Vagina (tissue), 2 donors: ENCODE data around the gene RPS8. TPM values are rescaled to one million over a fixed set of nuclear protein-coding genes. Genes with fewer than 3 reads are reported as not detected.
"Not testable (repeated sequence)": the region's sequence is repeated elsewhere in the genome, so short reads cannot be mapped to it uniquely, and the experiment has no call there.

Experiments
- DNase-seq, 2 donors: peaks; one replicate each; pipeline ENCODE4 v3.0.0-alpha.2; 2017; ENCODE audit errors: extremely low spot score in 2 of 2
- H3K27ac ChIP-seq: fragments of 200-600 bp; sonication (generic); one replicate; pipeline ENCODE4 v1.5.1; 2019
- H3K27me3 ChIP-seq: fragments of 200-600 bp; sonication (generic); one replicate; pipeline ENCODE4 v1.5.1; 2019
- H3K36me3 ChIP-seq, 2 donors: fragments of 200-600 bp; sonication (generic); one replicate each; pipeline ENCODE4 v1.5.1; 2017 to 2019
- H3K4me1 ChIP-seq: fragments of 200-600 bp; sonication (generic); one replicate; pipeline ENCODE4 v1.5.1; 2019
- H3K4me3 ChIP-seq, 2 donors: fragments of 200-600 bp; sonication (generic); 1 replicate in 1 of 2; 2 replicates in 1 of 2; pipeline ENCODE4 v1.5.1; 2016 to 2019
- H3K9me3 ChIP-seq: fragments of 200-600 bp; sonication (generic); one replicate; pipeline ENCODE4 v1.5.1; 2019
- CTCF ChIP-seq, 3 experiments: fragments of 450-650 bp in 2 of 3; fragments of 200-600 bp in 1 of 3; sonication (generic) in 1 of 3; IDR thresholded peaks; one replicate each; pipeline ENCODE4 v1.5.1; 2017 to 2019; ENCODE audit warnings: antibody characterized with exemption in 3 of 3, mild to moderate bottlenecking in 2 of 3, moderate library complexity in 2 of 3
- POLR2A ChIP-seq, 2 donors: fragments of 450-650 bp; IDR thresholded peaks; one replicate each; pipeline ENCODE4 v1.6.1; 2017; ENCODE audit warnings: antibody characterized with exemption in 2 of 2, mild to moderate bottlenecking in 2 of 2, moderate library complexity in 2 of 2
- POLR2AphosphoS5 ChIP-seq, 2 donors: sonication (generic); formaldehyde crosslinking; IDR thresholded peaks; one replicate each; pipeline ENCODE4 v1.9.0; 2017; ENCODE audit warnings: antibody characterized with exemption in 2 of 2, mild to moderate bottlenecking in 2 of 2, low read depth in 1 of 2; ENCODE audit not compliant: insufficient read depth in 1 of 2
- intact Hi-C: fragments of 100-400 bp; cut with DNase I; formaldehyde crosslinking; loops from one replicate; pipeline ENCODE4 v1.15.1; 2023
- total RNA-seq: library from RNA; depleted of rRNA; stranded (reverse); fragments of >200 nt; gene quantifications from one replicate; pipeline ENCODE4 v1.2.3, GENCODE V29; 2016

Gene RPS8
- total RNA-seq, 1 donor from 2014 or later = 2,511 TPM

- intact Hi-C loops = loop anchor here (5.0 kb wide), 1 partner anchor 41 kb away; the partner anchor contains the start of gene RPS8
- TF ChIP-seq POLR2AphosphoS5 (IDR thresholded peaks at IDR 0.05; ENCODE audit: insufficient read depth in 1 of 2, low read depth in 1 of 2) = no peak
- TF ChIP-seq POLR2A (IDR thresholded peaks at IDR 0.05) = no peak
- TF ChIP-seq CTCF (IDR thresholded peaks at IDR 0.05) = no peak
- H3K27ac ChIP-seq = no peak overlapping the region
- H3K27me3 ChIP-seq = no peaks in the 10 kb centered on the region
- no peaks in the 10 kb centered on the region for H3K9me3 ChIP-seq
- peaks cover 9% of the 10 kb centered on the region for H3K4me1 ChIP-seq
- no peak for DNase-seq
- no peaks in the 10 kb centered on the region for H3K36me3 ChIP-seq
- no peak overlapping the region for H3K4me3 ChIP-seq
Observed at GRCh38 chr1:44735992-44736391, 39.3 kb upstream of the RPS8 start.

GRCh38 chr1:44738953-44739306 is 36.4 kb upstream of the RPS8 start:
- Histone ChIP-seq H3K27ac (peak overlapping the region; percentile 85), H3K4me3 (peak overlapping the region; percentile 53 to 66)
- not testable (repeated sequence) for H3K27me3 ChIP-seq, H3K36me3 ChIP-seq, H3K9me3 ChIP-seq, DNase-seq, H3K4me1 ChIP-seq
- intact Hi-C loops = loop anchor here (5.0 kb wide), 1 partner anchor 38 kb away; the partner anchor contains the start of gene RPS8

GRCh38 chr1:44739307-44740178 is 35.8 kb upstream of the RPS8 start, which contains the start of gene KIF2C:
Gene KIF2C (plus strand): TSS chr1:44739837. CDS start chr1:44739933, 96 bp downstream.
- no peaks in the 10 kb centered on the region for H3K27me3 ChIP-seq
- H3K4me1 ChIP-seq = peaks cover 8% of the 10 kb centered on the region
- intact Hi-C loops = loop anchor here (5.0 kb wide), 1 partner anchor 38 kb away; the partner anchor contains the start of gene RPS8
- TF ChIP-seq POLR2A (IDR thresholded peaks at IDR 0.05) (peak in 1 of 2 donors; percentile 42), CTCF (IDR thresholded peaks at IDR 0.05) (no peak), POLR2AphosphoS5 (IDR thresholded peaks at IDR 0.05; ENCODE audit: insufficient read depth in 1 of 2, low read depth in 1 of 2) (peak; percentile 96 to 99)
- H3K4me3 ChIP-seq = peak within 1 kb of the TSS; percentile 53 to 66
- peak in 1 of 2 donors; percentile 95 for DNase-seq
- no peaks in the 10 kb centered on the region for H3K9me3 ChIP-seq
- H3K27ac ChIP-seq = peak within 1 kb of the TSS; percentile 85
- H3K36me3 ChIP-seq = no peaks in the 10 kb centered on the region

- no peak for DNase-seq
- Histone ChIP-seq H3K27ac (peak overlapping the region; percentile 85), H3K36me3 (no peaks in the 10 kb centered on the region), H3K4me3 (peak overlapping the region; percentile 53 to 66), H3K4me1 (peaks cover 8% of the 10 kb centered on the region), H3K27me3 (no peaks in the 10 kb centered on the region), H3K9me3 (no peaks in the 10 kb centered on the region)
- TF ChIP-seq POLR2AphosphoS5 (IDR thresholded peaks at IDR 0.05; ENCODE audit: insufficient read depth in 1 of 2, low read depth in 1 of 2) = no peak
- no peak for TF ChIP-seq POLR2A (IDR thresholded peaks at IDR 0.05)
- no peak for TF ChIP-seq CTCF (IDR thresholded peaks at IDR 0.05)
- intact Hi-C loops = no loop called here
Observed at GRCh38 chr1:44740179-44740617, 35.1 kb upstream of the RPS8 start.

GRCh38 chr1:44743211-44743610 is 32.1 kb upstream of the RPS8 start:
- Histone ChIP-seq H3K27me3 (no peaks in the 10 kb centered on the region), H3K9me3 (no peaks in the 10 kb centered on the region), H3K27ac (no peak overlapping the region), H3K36me3 (no peaks in the 10 kb centered on the region), H3K4me1 (peaks cover 8% of the 10 kb centered on the region), H3K4me3 (no peak overlapping the region)
- intact Hi-C loops = no loop called here
- DNase-seq = no peak
- TF ChIP-seq POLR2A (IDR thresholded peaks at IDR 0.05) = no peak
- TF ChIP-seq POLR2AphosphoS5 (IDR thresholded peaks at IDR 0.05; ENCODE audit: insufficient read depth in 1 of 2, low read depth in 1 of 2) = no peak
- TF ChIP-seq CTCF (IDR thresholded peaks at IDR 0.05) = no peak
